ENCODE results near the gene KCNQ2.

- TF ChIP-seq EP300 (IDR thresholded peaks at IDR 0.05), result no peak
- TF ChIP-seq CTCF (IDR thresholded peaks at IDR 0.05), result no peak
Measured at GRCh38 chr20:63501818-63502670, 29.6 kb upstream of the KCNQ2 start.

Data from ovary (tissue), 3 donors.